Sigmoid colon (tissue), 7 donors: ENCODE results near the gene STK24. TPM values are rescaled to one million over a fixed set of nuclear protein-coding genes. Genes with fewer than 3 reads are reported as not detected.

Experiments used
- DNase-seq: peaks from one replicate; pipeline ENCODE4 v3.0.0-alpha.2; 2019
- H3K27ac ChIP-seq, 4 donors: fragments of 200-600 bp; sonication (generic); one replicate each; pipeline ENCODE4 v1.5.1; 2016 to 2019; ENCODE audit warnings: mild to moderate bottlenecking in 1 of 4
- H3K27me3 ChIP-seq, 3 donors: fragments of 200-600 bp; sonication (generic); one replicate each; pipeline ENCODE4 v1.5.1; 2019; ENCODE audit warnings: mild to moderate bottlenecking in 1 of 3
- H3K36me3 ChIP-seq, 4 donors: fragments of 200-600 bp; sonication (generic); one replicate each; pipeline ENCODE4 v1.5.1; 2016 to 2019
- H3K4me1 ChIP-seq, 4 donors: fragments of 200-600 bp; sonication (generic); one replicate each; pipeline ENCODE4 v1.5.1; 2017 to 2019
- H3K4me3 ChIP-seq, 4 donors: fragments of 200-600 bp; sonication (generic); one replicate each; pipeline ENCODE4 v1.5.1; 2017 to 2019; ENCODE audit warnings: mild to moderate bottlenecking in 2 of 4, moderate library complexity in 1 of 4
- H3K9me3 ChIP-seq, 4 donors: fragments of 200-600 bp in 3 of 4; sonication (generic) in 3 of 4; one replicate each; pipeline versions ENCODE4 v1.5.1 to v1.6.1; 2013 to 2019
- CTCF ChIP-seq, 4 experiments: fragments of 450-650 bp in 3 of 4; fragments of 200-600 bp in 1 of 4; IDR thresholded peaks; one replicate each; pipeline ENCODE4 v1.5.1; 2016 to 2019; ENCODE audit warnings: antibody characterized with exemption in 4 of 4, mild to moderate bottlenecking in 3 of 4, moderate library complexity in 2 of 4
- EP300 ChIP-seq, 4 donors: sonication (generic); formaldehyde crosslinking; IDR thresholded peaks; one replicate each; pipeline ENCODE4 v1.6.1; 2017; ENCODE audit warnings: antibody characterized with exemption in 4 of 4
- POLR2A ChIP-seq, 2 donors: fragments of 450-650 bp; IDR thresholded peaks; one replicate each; pipeline ENCODE4 v1.6.1; 2016; ENCODE audit warnings: antibody characterized with exemption in 2 of 2, mild to moderate bottlenecking in 2 of 2, moderate library complexity in 2 of 2
- POLR2AphosphoS5 ChIP-seq, 4 donors: sonication (generic); formaldehyde crosslinking; IDR thresholded peaks; one replicate each; pipeline ENCODE4 v1.6.1; 2017; ENCODE audit warnings: antibody characterized with exemption in 4 of 4
- WGBS, 2 donors: extraction: QIAGEN DNeasy Blood & Tissue Kit; methylation state at CpG; one replicate each; pipeline ENCODE4 v1.1.7; 2013; 5-methylcytosine and 5-hydroxymethylcytosine counted together
- intact Hi-C: fragments of 100-400 bp; cut with DNase I; formaldehyde crosslinking; loops from one replicate; pipeline ENCODE4 v1.15.1; 2023
- polyA plus RNA-seq, 3 donors: library from polyadenylated mRNA; stranded (reverse); fragments of 200-250 nt; gene quantifications; one replicate each; pipeline ENCODE4 v1.2.3, GENCODE V29; 2013
- total RNA-seq, 4 donors: library from RNA; depleted of rRNA; stranded (reverse); fragments of >200 nt; gene quantifications; one replicate each; pipeline ENCODE4 v1.1.0, GENCODE V29; 2016
- donor health status: healthy with polysubstance abuse.
- donor health status: Bipolar disorder and iron deficiency.
- donor health status: healthy.

STK24 gene
- total and polyA plus RNA-seq, 7 donors: 59.7 to 200 (median 78.9) TPM

GRCh38 chr13:98429977-98430736 lies 146.8 kb downstream of the STK24 start:
- 70 to 76% methylated on average over 11 of the region's 11 CpGs for WGBS, 2 donors
- Histone ChIP-seq H3K27ac (no peak overlapping the region), H3K36me3 (peaks cover 0 to 41% (median 10%) of the 10 kb centered on the region in 4 donors), H3K27me3 (no peaks in the 10 kb centered on the region), H3K4me1 (no peaks in the 10 kb centered on the region), H3K9me3 (no peaks in the 10 kb centered on the region), H3K4me3 (no peak overlapping the region)
- DNase-seq: no peak
- no peak for TF ChIP-seq CTCF (IDR thresholded peaks at IDR 0.05)
- TF ChIP-seq EP300 (IDR thresholded peaks at IDR 0.05): no peak
- TF ChIP-seq POLR2A (IDR thresholded peaks at IDR 0.05): no peak
- TF ChIP-seq POLR2AphosphoS5 (IDR thresholded peaks at IDR 0.05): no peak
- intact Hi-C loops: no loop called here

DNA sequence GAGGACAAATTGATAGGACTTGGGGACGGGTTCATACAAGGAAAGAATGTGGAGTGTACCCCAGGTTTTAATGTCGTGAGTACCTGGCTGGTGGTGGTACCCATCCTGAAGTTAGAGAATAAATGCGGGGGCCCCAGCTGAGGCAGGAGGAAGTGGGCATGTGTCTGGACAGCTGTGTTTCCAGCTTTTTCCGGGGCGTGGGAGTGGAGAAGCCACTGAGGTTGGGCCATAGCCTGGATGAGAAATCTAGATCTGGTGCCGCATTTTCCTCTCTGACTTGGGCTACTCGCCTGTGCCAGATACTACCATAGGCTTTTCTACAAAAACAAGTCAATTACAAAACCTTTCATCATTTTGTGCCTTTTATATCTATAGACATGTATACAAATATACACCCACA lies 147.4 kb downstream of the STK24 start:
- 93 to 94% methylated on average over 7 of the region's 7 CpGs for WGBS, 2 donors
- Histone ChIP-seq H3K4me3 (no peak overlapping the region), H3K9me3 (no peaks in the 10 kb centered on the region), H3K4me1 (no peaks in the 10 kb centered on the region), H3K27me3 (no peaks in the 10 kb centered on the region), H3K27ac (no peak overlapping the region), H3K36me3 (peaks cover 0 to 43% (median 10%) of the 10 kb centered on the region in 4 donors)
- no peak for DNase-seq
- TF ChIP-seq EP300 (IDR thresholded peaks at IDR 0.05) (no peak), POLR2AphosphoS5 (IDR thresholded peaks at IDR 0.05) (no peak)
- intact Hi-C loops: no loop called here

DNA sequence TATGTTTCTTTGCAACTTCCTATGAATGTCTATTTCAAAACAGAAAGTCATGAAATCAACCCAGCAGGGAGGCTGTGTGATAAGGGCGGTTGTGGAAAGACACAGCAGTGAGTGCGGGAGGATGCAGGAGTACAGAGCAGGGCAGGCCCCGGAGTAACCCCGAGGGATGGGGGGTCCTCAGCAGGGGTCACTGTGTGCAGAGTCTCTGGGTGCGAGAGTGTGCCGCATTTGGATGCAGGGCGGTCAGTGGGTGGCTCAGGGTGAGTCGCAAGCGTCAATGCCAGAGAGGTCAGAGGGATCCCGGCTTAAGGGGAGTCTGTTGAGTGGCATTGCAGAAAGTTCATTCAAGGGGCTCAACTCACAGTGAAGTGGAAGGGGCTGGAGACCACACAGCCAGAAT lies 147.8 kb downstream of the STK24 start:
- Histone ChIP-seq H3K9me3 (no peaks in the 10 kb centered on the region), H3K27ac (no peak overlapping the region), H3K36me3 (peaks cover 0 to 46% (median 10%) of the 10 kb centered on the region in 4 donors), H3K4me3 (no peak overlapping the region), H3K27me3 (no peaks in the 10 kb centered on the region), H3K4me1 (no peaks in the 10 kb centered on the region)
- no peak for DNase-seq
- 84 to 86% methylated on average over 10 of the region's 10 CpGs for WGBS, 2 donors
- no peak for TF ChIP-seq CTCF (IDR thresholded peaks at IDR 0.05)
- no peak for TF ChIP-seq POLR2AphosphoS5 (IDR thresholded peaks at IDR 0.05)
- TF ChIP-seq POLR2A (IDR thresholded peaks at IDR 0.05): no peak
- no peak for TF ChIP-seq EP300 (IDR thresholded peaks at IDR 0.05)
- intact Hi-C loops: no loop called here

- no peak for DNase-seq
- Histone ChIP-seq H3K4me1 (no peaks in the 10 kb centered on the region), H3K9me3 (no peaks in the 10 kb centered on the region), H3K36me3 (peaks cover 0 to 47% (median 10%) of the 10 kb centered on the region in 4 donors), H3K27me3 (no peaks in the 10 kb centered on the region), H3K27ac (no peak overlapping the region), H3K4me3 (no peak overlapping the region)
- intact Hi-C loops: no loop called here
- no peak for TF ChIP-seq POLR2A (IDR thresholded peaks at IDR 0.05)
- TF ChIP-seq EP300 (IDR thresholded peaks at IDR 0.05): no peak
- TF ChIP-seq CTCF (IDR thresholded peaks at IDR 0.05): no peak
- TF ChIP-seq POLR2AphosphoS5 (IDR thresholded peaks at IDR 0.05): no peak
- 86 to 91% methylated on average over 15 of the region's 15 CpGs for WGBS, 2 donors
Observed at GRCh38 chr13:98428256-98428966, 148.5 kb downstream of the STK24 start.

DNA sequence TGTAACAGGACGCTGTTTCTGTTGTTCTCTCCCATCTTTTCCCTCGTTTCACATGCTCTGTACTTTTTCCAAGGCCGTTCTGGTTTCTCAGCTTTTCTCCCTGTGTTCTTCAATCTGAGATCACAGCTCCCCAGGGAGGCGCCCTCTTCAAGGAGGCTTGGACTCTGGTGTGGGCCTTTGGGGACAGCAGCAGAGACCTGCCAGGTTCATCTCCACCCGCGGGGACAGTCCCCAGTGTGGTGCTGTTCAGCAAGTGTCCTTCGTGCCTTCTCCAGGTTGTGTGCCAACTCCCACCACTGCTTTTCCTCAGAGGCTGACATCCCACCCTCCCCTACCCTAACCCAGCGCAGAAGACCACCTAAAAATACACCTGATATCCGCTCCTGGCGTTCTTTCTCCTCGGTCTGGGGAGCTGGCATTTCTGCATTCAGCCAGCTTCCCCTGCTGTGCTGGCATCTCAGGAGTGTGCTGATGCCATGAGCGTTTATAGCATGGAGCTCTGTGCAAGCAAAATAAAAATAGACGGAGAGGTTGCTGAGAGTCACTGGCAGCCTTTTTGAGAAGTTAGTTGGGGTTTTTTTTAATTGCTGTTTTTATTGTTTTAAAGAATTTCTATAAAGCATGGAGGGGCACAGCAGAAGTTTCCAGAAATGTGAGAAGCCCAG lies 149.4 kb downstream of the STK24 start:
- Histone ChIP-seq H3K9me3 (no peaks in the 10 kb centered on the region), H3K4me3 (no peak overlapping the region), H3K27ac (no peak overlapping the region), H3K27me3 (no peaks in the 10 kb centered on the region), H3K36me3 (peaks cover 0 to 56% (median 10%) of the 10 kb centered on the region in 4 donors), H3K4me1 (no peaks in the 10 kb centered on the region)
- intact Hi-C loops: no loop called here
- no peak for DNase-seq
- TF ChIP-seq EP300 (IDR thresholded peaks at IDR 0.05) (no peak), CTCF (IDR thresholded peaks at IDR 0.05) (no peak), POLR2A (IDR thresholded peaks at IDR 0.05) (no peak)
- WGBS, 2 donors: 90 to 92% methylated on average over 13 of the region's 13 CpGs
